ENCODE results near the gene COL1A2. TPM values are rescaled to one million over a fixed set of nuclear protein-coding genes. Genes with fewer than 3 reads are reported as not detected.

The COL1A2 gene
- total and polyA plus RNA-seq, 2 of the 4 experiments (the other 2 are of a cell fraction) = 1,211 to 4,454 TPM

GRCh38 chr7:94458041-94458440 lies 63.3 kb downstream of the COL1A2 start:
- Histone ChIP-seq H2BK15ac (ENCODE audit: low read depth, low read length) (no peak overlapping the region), H3K36me3 (ENCODE audit: control insufficient read depth, insufficient read depth, low read length) (no peaks in the 10 kb centered on the region), H4K91ac (ENCODE audit: insufficient read depth, low read depth, low read length) (no peak overlapping the region), H2AK9ac (replicated peaks; ENCODE audit: low read depth, low read length, poor library complexity) (no peak overlapping the region), H3K4me1 (ENCODE audit: control insufficient read depth, insufficient read depth, low read length) (no peaks in the 10 kb centered on the region), H2AFZ (replicated peaks; ENCODE audit: low read length, poor library complexity) (no peak overlapping the region), H3K4me2 (ENCODE audit: low read depth, low read length) (no peak overlapping the region), H3K18ac (ENCODE audit: low read depth, low read length) (no peak overlapping the region), H2BK5ac (ENCODE audit: low read depth, low read length, poor library complexity, severe bottlenecking) (no peak overlapping the region), H3K14ac (replicated peaks; ENCODE audit: low read depth, low read length) (no peak overlapping the region), H3K4me3 (ENCODE audit: insufficient read depth, low read depth, low read length) (no peak overlapping the region), H3K9me1 (ENCODE audit: insufficient read depth, low read length) (no peaks in the 10 kb centered on the region), H3K27me3 (ENCODE audit: control insufficient read depth, insufficient read depth, low read length) (no peaks in the 10 kb centered on the region), H3K23ac (ENCODE audit: low read depth, low read length) (no peak overlapping the region), H3K9ac (ENCODE audit: low read depth, low read length) (no peak overlapping the region), H2AK5ac (ENCODE audit: low read depth, low read length) (no peak overlapping the region), H3K79me1 (ENCODE audit: low read depth in 1 of 2, low read length in 2 of 2) (no peaks in the 10 kb centered on the region), H3K27ac (ENCODE audit: insufficient read depth, low read length) (no peak overlapping the region), H3K9me3 (ENCODE audit: control insufficient read depth, insufficient read depth, low read length) (no peaks in the 10 kb centered on the region), H2BK20ac (ENCODE audit: low read depth, low read length) (no peak overlapping the region), H2BK120ac (ENCODE audit: low read depth, low read length) (no peak overlapping the region), H3K4ac (ENCODE audit: low read depth, low read length) (no peak overlapping the region), H4K5ac (ENCODE audit: low read depth, low read length) (no peak overlapping the region), H3K56ac (ENCODE audit: extremely low read depth, insufficient read depth, low read length) (no peak overlapping the region), H4K8ac (ENCODE audit: low read depth in 2 of 2, low read length in 2 of 2) (no peak overlapping the region), H4K20me1 (ENCODE audit: insufficient read depth, low read length) (no peaks in the 10 kb centered on the region)
- ChIA-PET POLR2A (ENCODE audit: unreplicated experiment) (no interaction called here), CTCF (interaction anchor here (1.0 to 2.1 kb wide), 2 partner anchors 9 to 10 kb away, joined by 3 to 7 read pairs; no protein-coding TSS in a partner anchor)
- ATAC-seq (ENCODE audit: low read depth) (no peak), DNase-seq (no peak)
- BruUV-seq (replicated peaks) = no TSS peak
- dilution Hi-C loops (cut with HindIII; ENCODE audit: low sequenced_read_pairs, unreplicated experiment) (no loop called here), in situ Hi-C loops (cut with MboI; ENCODE audit: low sequenced_read_pairs) (loop anchor here (10.0 to 25.0 kb wide), 2 partner anchors 729 to 1017 kb away; no protein-coding TSS in a partner anchor), intact Hi-C loops (cut with micrococcal nuclease) (no loop called here)
- no CpG with 5 or more reads among the region's 4 CpGs for WGBS, 2 experiments (ENCODE audit: extremely low coverage in 2 of 2, insufficient read length in 1 of 2)
- no peak for TF ChIP-seq RFX5 (IDR thresholded peaks at IDR 0.05; ENCODE audit: low read depth, low read length)
- TF ChIP-seq FOS (IDR thresholded peaks at IDR 0.05; ENCODE audit: low read depth, low read length) = no peak
- no peak for TF ChIP-seq SMC3 (IDR thresholded peaks at IDR 0.05; ENCODE audit: low read depth, low read length)
- no peak for TF ChIP-seq ELK1 (IDR thresholded peaks at IDR 0.05; ENCODE audit: borderline replicate concordance, low read depth, low read length)
- no peak for TF ChIP-seq RAD21 (IDR thresholded peaks at IDR 0.05; ENCODE audit: low read length)
- TF ChIP-seq POLR2A (IDR thresholded peaks at IDR 0.05; ENCODE audit: low read depth, low read length) = no peak
- no peak for TF ChIP-seq CTCF (conservative IDR thresholded peaks at IDR 0.05; ENCODE audit: low read depth, low read length)
- no peak for TF ChIP-seq MAZ (IDR thresholded peaks at IDR 0.05; ENCODE audit: borderline replicate concordance, low read depth, low read length)
- no peak for TF ChIP-seq BHLHE40 (IDR thresholded peaks at IDR 0.05; ENCODE audit: low read depth, low read length)
- no peak for TF ChIP-seq USF2 (IDR thresholded peaks at IDR 0.05; ENCODE audit: low read depth, low read length)
- no peak for TF ChIP-seq NFE2L2 (IDR thresholded peaks at IDR 0.05; ENCODE audit: low read depth, low read length)
- TF ChIP-seq RCOR1 (IDR thresholded peaks at IDR 0.05; ENCODE audit: insufficient replicate concordance, low read length) = no peak
- no peak for TF ChIP-seq MAFK (IDR thresholded peaks at IDR 0.05; ENCODE audit: low read depth, low read length)
